GM11168 (cell line): ENCODE results near the gene UVRAG.

ENCODE experiments used
- in situ Hi-C: fragments of 300-500 bp; cut with MboI; formaldehyde crosslinking; loops from one replicate; pipeline ENCODE4 v1.12.0; 2022; ENCODE audit warnings: low sequenced_read_pairs; ENCODE audit not compliant: unreplicated experiment

The UVRAG gene

DNA sequence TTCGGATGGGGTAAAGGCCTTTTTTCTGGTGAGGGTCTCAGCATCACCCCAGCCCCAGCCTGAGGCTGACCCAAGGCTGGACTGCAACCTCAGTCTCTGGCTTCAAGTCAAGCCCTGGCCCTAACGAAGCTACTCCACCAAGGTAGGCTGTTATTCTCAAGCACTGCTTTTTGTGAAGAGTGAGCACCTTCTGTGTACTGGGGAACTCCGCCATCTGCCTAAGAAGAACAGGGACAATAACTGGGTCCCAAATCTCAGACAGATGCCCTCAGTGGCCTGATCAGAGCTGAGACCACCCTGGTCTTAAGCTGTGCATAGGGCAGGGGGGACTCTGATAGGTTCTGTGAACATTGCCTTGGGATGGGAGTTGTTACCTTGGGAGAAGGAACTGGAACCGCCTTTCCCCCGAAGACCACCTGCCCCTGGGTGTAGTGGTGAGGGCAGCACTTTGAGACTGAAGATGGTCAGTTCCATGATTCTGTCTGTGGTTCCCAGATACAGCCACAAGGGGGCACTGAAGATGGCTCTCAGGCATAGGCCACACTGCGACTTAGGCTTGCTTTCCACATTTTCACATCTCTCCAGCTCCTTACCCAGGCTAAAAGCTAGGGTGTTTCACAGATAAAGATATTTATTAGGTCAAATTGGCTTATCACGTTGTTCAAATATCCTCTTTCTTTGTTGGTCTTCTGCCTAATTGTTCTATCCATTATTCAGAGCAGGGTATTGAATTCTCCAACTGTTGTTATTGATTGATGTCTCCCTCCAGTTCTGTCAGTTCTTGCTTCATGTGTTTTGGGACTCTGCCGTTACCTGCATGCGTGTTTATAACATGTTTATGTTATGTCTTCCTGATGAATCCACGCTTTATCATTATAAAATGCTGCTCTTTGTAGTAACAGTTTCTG, 11.8 kb upstream of the UVRAG start:
- in situ Hi-C loops: no loop called here

DNA sequence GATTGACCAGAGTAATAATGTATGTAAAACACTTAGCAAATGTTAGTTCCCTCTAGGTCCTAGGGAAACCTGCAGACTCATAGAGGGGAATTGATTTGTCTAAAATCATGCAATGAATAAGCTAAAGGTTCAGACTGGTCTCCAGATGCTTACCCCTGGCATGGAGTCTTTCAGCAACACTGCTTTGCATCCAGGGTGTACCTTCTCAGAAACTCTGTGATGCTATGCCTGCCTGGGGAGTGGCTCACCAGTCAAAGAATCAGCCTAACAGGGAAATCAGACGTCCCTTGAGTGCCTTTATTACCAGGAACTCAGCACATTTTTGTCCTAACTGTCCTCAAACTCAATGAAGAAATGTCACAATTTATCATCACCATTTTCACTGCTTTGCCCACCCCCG, 5.9 kb upstream of the UVRAG start:
- in situ Hi-C loops: no loop called here

DNA sequence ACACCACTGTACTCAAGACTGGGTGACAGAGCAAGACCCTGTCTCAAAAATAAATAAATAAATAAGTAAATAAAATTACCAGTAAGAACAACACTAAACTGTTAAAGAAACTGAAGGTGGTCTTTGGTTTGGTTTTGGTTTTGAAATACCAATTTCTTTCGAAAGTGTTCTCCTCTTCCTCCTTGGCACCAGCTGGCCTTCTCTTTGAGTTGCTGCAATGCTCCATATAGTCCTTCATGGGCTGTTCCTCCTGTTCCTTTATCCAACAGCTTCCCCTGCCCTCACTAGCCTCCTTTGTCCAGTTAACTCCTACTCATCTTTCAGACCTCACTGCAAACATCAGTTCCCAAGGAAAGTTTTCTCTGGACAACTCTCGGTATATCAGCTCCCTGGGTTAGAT, 5.0 kb upstream of the UVRAG start:
- in situ Hi-C loops: loop anchor here (5.0 kb wide), 1 partner anchor 57 kb away; no protein-coding TSS in a partner anchor

DNA sequence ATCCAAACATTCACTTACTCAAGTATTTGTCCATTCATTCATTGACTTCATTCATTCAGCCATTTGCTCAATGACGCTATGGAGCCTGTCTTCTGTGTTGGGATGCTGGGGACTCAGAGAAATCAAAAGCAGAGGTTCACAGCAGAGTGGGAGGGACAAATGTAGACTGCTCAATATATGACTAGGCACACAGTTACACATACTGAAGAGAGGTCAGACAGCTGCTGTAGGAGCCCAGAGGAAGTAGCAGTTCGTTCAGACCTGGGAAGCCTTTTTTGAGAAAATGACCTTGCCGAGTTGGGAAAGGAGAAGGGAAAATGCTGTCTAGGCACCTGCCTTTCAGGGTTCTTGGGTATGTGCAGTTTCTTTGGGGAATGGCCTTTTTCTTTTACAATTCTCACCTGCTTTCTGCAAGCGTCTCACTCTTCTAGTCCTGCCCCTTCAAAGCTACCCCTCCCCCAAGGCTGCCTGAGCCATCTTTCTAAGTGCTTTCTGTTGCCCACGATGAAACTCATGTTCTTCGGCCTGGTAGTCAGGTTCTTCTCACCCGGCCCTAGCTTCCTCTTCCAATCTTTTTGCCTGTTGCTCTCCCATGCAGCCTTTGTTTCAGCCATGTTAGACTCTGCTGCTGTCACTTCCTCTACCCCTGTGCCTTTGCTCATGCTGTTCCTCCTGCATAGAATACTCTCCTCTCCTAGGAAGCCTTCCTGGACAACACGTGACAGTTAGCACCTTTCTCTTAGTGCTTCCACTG, 4.2 kb upstream of the UVRAG start:
- in situ Hi-C loops: loop anchor here (5.0 kb wide), 1 partner anchor 56 kb away; no protein-coding TSS in a partner anchor

DNA sequence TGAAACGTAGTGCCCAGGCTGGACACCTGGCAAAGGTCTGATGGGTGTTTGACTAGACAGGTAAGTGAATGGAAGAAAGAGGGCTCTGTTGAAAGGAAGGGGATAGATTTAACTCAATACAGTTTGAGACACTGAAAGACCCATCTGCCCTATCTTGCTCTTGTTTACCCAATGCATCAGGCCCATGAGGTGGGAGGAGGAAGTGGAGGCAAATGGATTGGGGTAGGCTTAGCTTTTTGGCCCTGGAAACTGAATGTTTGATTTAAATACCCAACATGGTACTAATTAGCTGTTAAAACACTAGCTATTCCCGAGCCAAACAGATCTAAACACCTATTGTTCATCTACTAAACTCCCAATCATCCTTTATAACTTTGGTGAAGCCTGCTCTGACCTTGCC, 3.5 kb upstream of the UVRAG start:
- in situ Hi-C loops: loop anchor here (5.0 kb wide), 1 partner anchor 56 kb away; no protein-coding TSS in a partner anchor

DNA sequence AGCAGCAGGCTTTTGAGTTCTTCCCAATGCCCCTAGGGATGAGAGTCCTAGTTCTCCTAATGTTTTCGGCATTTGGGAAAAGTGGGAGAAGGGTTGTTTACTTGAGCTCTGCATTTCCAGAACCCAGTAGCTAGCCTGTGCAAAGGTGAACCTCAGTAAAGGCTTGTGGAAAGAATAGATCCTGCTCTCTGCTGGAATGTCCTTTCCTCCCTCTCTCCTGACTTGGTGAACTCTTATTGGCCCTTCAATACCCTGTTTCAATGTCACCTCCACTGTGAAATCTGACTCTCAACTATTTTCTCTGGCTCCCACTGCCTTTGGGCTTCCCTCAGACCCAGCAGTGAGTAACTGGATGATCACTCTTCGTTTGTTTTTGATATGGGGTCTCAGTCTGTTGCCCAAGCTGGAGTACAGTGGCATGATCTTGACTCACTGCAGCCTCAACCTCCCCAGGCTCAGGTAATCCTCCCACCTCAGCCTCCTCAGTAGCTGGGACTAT, 2.4 kb upstream of the UVRAG start:
- in situ Hi-C loops: loop anchor here (5.0 kb wide), 1 partner anchor 55 kb away; no protein-coding TSS in a partner anchor

DNA sequence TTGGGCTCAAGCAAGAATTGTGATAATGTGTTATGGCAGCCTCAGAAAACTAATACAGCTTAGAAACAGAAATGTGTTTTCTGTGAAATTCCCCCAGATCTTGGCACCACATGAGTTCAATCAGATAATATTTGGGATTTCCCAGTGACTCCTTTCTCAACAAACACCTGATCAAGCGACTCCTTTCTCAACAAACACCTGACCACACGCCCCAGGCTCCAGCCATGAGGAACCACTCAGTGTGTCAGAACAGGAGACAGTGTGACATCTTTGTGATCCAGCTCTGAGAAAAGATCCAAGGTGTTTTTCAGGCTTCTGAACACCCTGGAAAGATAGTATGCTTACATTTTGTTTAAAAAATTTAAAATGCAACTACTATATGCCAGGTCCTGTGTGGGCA, 1.9 kb upstream of the UVRAG start:
- in situ Hi-C loops: loop anchor here (5.0 kb wide), 1 partner anchor 54 kb away; no protein-coding TSS in a partner anchor

DNA sequence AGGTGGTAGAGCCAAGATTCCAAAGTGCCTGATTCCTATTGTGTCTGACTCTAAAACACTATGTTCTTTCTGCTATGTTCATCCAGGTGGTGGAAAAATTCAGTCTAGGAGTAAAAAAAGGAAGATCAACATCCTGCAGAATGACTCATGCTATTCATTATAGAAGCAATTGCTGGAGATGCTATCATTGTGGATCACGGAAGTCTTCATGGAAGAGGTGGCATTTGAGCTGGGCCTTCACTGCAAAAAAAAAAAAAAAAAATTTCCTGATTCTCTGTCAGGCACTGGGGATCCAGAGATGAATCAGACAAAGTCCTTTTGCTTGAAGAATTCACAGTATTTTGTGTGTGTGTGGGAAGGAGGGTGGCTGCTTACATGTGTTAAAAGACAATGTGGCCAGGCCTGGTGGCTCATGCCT, 1.4 kb upstream of the UVRAG start:
- in situ Hi-C loops: loop anchor here (5.0 kb wide), 1 partner anchor 54 kb away; no protein-coding TSS in a partner anchor

DNA sequence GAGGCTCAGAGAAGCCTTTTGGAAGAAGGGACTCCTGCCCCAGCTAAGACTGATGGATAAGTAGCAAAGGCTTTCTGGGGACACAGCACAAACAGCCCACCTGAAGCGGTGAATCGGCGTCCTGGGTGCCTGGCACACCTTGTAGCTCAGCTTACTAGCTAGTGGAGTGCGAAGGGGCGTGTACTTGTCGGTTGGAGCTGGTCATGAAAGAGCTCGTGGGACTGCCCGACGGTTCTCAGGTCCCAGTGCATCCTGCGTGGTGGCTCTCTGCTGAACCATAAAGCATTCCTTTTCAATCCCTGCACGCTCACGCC, 690 bp upstream of the UVRAG start:
- in situ Hi-C loops: loop anchor here (5.0 kb wide), 1 partner anchor 53 kb away; no protein-coding TSS in a partner anchor

DNA sequence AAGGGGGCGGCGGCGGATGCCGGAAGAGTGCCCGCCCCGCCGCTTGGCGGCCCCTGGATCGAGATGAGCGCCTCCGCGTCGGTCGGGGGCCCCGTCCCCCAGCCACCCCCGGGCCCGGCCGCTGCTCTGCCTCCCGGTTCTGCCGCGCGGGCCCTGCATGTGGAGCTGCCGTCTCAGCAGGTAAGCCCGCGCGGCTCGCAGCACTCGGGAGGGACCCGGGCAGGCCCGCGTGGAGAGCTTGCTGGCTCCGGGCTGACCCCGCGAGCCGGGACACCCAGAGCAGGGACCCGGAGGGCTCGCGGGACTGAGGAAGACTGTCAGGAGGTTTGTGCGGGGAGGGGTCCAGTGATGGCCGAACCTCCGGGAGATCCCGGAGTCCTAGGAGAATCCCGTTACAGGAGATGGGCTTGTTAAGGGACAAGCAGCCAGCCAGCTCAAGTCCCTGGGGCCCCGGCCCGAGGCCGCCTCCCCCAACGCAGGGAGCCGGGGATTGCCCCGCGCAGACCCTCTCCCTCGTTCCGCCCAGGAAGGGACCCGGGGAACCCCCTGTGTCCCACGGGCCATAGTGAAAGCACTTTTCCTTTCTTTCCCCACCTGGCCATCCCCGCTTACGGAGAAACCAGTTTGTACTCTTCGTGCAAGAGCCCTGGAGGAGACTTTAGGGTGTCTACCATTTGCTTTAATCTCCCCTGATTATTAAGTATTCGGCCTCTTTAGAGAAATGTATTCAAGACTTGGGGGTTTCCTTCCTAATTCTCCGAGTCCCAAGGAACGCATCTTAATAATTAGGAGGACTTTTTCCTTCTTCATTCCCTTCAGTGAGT, 547 bp downstream of the UVRAG start:
- in situ Hi-C loops: no loop called here

DNA sequence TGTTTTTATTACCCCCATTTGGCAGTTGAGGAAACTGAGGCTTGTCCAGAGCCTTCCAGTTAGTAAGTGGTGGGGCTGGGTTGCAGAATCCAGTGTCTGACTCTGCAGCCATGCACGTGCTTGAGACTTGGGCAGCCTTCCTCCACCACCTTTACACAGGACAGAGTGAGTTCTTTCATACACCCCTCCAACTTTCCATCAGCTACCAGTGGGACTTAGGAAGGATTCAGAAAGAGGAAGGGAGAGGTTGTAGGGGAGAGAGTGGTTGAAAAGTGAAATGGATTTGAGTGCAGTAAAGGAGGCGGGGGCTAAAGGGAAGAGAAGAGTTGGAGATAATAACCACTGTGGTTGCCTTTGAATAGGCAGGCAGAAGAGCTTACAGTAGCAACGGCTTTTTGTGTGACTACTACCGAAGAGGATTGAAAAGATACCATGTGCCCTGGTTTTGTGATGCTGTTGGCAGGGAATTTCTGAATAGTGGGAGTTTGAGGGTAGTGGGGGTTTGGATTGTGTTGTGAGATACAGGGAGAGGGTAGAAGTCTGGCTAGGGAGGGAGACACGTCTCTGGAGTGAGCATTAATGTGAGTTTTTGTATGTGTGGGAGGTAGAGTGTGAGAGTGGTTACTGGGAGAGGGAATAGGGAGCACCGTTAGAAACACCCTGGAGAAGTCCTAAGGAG, 1.7 kb downstream of the UVRAG start:
- in situ Hi-C loops: no loop called here

DNA sequence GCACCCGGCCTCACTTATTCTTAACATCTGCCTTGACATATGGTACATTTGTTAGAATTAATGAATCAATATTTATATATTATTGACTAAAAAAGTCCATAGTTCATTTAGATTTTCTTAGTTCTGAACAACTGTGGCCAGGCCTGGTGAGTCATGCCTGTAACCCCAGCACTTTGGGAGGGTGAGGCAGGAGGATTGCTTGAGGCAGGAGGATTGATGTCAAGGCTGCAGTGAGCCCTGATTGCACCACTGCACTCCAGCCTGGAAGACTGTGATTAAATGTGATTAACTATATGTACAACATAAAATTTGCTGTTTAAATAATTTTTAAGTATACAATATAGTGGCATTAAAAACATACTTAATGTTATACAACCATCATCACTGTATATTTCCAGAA, 5.6 kb downstream of the UVRAG start:
- in situ Hi-C loops: no loop called here

DNA sequence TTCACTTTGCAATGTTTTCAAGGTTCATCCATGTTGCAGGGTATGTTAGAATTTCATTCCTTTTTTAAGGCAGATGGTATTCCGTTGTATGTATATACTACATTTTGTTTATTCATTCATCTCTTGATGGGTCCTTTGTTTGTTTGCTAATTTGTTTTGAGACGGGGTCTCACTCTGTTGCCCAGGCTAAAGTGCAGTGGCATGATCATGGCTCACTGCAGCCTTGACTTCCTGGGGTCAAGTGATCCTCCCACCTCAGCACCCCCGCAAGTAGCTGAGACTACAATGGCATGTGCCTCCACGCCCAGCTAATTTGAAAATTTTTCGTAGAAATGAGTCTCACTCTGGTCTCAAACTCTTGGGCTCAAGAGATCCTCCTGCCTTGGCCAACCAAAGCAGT, 6.2 kb downstream of the UVRAG start:
- in situ Hi-C loops: no loop called here

DNA sequence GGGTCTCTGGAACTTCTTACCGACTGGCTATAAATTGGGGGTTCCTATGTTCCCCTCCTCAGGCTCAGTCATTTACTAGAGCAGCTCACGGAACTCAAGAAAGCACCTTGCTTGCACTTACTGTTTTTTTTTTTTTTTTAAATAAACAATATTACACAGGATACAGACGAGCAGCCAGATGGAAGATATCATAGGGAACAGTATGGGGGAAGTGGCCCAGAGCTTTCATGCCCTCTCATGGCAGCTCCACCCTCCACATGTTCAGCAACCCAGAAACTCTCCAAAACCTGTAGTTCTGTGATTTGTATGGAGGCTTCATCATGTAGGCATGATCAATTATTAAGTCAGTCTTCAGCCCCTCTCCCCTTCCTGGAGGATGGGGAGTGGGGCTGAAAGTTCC, 7.5 kb downstream of the UVRAG start:
- in situ Hi-C loops: no loop called here

DNA sequence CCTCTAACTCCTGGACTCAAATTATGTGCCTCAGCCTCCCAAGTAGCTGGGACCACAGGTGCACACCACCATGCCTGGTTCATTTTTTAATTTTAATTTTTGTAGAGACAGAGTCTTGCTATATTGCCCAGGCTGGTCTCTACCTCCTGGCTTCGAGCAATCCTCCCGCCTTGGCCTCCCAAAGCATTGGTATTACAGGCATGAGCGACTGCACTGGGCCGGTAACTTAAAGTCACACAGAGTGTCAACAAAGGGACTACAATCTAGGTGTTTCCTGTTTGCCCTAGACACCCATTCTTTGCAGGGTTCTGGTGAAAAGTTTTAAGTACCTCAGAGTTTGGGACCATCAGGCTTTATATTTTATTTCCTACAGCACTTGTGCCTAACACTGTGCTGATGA, 8.4 kb downstream of the UVRAG start:
- in situ Hi-C loops: no loop called here

DNA sequence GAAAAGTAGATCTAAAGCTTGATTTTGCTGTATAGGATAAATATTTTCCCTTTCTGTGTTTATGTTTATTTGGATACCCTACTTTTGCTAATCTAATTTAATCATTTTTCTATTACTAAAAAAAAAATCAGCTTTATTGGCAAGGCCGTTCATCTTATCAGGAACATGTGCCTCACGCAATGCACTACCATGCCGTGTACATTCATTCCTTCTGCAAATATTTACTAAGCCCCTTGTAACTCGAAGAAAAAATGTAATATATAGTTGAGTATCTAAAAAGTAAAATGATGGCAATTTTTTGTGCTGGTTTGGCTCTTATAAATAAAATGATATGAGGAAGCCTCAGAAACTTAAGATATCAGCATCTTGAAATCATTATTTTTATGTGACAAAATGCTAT, 8.9 kb downstream of the UVRAG start:
- in situ Hi-C loops: no loop called here

DNA sequence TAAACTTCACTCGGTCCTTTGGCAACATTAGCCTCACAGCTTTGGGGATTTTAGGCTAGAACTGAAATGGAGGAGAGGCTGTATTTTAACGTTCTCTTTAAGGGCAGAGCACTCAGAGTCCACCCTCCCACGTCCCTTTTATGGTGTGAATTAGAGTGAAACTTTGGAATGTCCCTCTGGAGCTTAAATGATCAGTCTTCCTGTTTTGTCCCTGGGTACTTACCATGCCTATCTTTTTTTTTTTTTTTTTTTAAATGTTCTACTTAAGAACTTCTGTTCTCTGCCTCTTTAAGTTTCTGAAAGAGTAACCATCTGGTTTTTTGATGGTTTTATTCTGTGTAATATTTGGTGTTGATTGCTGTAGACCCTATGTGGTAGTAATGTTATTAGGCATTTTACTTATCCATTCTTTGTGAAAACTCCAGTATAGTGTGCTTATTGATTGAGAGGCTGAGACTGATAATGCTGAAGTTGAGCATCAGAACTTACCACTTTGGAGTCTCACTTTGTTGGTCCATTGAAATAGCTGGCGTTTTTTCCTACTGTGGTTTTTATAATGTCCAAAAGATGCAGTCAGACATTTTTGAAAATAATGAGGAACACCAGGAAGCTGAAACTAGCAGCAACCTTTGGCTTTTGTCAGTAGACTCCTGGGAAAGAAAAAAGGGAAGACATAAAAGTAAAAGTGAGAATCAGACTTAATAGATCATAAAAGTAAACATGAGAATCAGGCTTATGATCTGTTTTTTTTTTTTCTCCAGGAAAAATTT, 11.6 kb downstream of the UVRAG start:
- in situ Hi-C loops: no loop called here

DNA sequence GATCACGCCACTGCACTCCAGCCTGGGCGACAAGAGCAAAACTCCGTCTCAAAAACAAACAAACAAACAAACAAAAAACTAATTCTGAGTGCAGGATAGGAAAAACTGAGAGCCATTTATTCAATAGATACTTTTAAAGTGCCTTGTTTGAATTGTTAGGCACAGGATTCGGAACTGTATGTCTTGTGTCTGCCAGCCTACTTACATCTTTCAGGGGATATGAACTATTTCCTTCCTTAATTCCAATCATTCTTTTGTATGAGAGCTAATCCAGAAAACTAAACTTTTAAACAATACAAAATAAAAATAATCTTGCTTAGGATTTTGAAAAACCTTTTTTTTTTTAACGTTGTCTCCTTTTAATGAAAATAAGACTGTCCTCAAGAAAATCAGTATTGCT, 12.6 kb downstream of the UVRAG start:
- in situ Hi-C loops: no loop called here

DNA sequence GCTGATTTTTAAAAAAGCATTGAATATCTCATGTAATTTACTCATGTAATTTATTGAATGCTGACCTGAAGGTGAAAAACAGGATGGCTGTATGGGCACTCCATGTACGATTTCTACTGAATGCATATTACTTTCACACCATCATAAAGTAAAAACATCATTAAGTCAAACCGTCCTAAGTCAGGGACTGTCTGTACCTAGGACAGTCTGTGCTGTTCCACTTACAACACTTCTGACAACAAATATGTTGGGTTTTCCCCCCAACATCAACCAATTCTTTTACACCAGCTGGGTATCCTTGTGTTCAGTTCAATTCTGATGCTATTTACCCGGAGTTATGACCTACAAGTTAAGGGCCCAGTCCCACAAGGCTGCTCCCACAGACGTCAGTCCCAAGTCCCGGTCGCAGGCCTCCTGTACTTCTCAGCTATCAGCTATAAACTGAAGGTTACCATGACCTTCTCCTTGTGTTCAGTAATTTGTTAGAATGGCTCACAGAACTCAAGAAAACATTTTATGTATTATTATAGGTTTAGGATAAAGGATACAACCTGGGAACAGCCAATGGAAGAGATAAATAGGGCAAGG, 17.0 kb downstream of the UVRAG start:
- in situ Hi-C loops: no loop called here
